A549 treated with GW870086 at 1 μM for 4 hours (cell line): ENCODE data around the gene CDC73. TPM values are rescaled to one million over a fixed set of nuclear protein-coding genes. Genes with fewer than 3 reads are reported as not detected.

Experiments
- total RNA-seq: library from RNA; stranded (reverse); fragments of 200-300 nt; extraction: Qiagen RNA extraction; gene quantifications from 5 replicates; pipeline ENCODE4 v1.2.3, GENCODE V29; 2022; ENCODE audit warnings: low read depth

Gene CDC73
- 27.4 to 32.3 TPM (median 30.7 TPM) in 5 replicates for total RNA-seq

DNA sequence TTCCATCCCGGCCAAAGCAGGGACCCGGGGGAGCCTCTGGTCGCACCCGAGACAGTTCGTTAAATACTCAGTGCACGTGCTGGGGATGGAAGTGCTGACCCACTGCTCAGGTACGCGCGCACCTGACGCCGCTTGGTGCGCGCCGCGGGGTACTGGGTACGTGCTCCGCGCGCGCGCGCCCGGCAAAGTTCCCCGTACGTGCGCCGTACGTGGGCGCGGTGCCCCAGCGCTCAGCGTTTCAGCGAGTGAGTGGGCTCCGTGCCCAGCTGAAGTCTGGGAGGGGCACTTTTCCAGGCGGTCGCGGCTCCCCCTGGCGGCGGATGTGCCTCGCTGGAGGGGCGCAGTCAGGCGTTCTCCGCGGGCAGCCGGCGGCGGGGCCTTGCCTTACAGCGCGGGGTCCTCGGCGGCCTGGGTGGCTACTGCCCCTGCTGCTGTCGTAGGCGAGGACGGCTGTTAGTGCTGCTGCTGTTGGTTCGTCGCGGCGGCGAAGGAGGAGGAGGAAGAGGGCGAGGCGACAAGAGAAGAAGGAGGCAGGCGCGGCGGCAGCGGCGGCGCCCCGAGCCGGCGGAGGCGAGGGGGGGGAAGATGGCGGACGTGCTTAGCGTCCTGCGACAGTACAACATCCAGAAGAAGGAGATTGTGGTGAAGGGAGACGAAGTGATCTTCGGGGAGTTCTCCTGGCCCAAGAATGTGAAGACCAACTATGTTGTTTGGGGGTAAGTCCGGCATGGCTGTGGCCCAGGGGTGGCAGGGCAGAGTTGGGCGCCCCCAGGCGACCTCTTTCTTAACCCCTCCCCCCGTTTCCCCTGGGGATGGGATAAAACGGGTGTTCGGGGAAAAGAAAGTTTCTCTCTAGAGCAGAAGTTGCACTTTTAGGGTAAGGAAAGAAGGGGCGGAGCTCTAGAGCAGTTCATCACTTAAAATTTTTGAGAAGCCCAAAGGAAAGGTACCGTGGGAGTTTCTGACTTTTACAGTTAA is at the start of gene CDC73:
CDC73 (plus strand) TSS at position 416 of the 978 bp plus-strand sequence; CDS start at position 586, 170 bp downstream.

DNA sequence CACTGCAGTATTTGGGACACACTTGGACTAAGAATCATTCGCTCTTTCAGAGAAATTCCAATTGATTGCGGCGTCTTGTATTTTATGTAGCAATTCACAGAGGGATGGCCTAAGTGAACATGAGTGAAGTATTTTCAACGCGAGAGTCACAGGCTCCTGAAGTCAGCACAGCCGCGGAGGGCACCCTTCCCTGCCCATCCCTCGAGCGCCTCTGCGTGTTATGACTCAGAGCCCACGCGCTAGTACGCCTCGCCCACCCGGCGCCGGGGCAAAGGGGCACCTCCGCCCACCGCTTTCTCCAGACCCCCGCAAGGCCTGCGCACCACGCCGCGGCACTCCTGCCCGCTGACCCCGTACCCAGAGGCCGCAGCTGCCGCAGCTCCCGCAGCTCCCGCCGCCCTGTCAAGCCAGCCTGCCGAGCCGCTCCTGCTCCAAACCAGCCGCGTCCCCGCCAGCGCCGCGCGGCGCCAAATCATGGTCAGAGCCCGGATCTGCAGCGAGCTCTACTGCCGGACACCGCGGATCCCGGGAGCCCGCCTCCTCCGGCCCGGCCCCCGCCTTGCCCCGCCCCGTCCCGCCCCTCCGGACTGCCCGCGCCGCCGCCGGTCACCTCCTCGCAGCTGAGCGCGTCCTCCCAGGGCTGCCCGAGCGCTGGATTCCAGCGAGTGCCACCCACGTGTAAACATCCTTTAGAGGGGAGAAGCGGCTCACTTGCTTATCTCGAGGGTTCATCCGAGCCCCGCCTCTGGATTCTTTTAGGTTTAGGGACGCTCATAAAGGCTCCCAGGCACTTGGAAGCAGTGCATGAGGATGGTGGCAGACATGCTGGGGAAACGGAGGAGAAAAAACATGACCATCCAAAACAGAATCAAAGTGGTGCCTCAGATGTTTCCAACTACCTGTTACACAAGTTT is 16.7 kb upstream of the CDC73 start, which contains the start of gene GLRX2:
GLRX2 (minus strand) TSS at position 508 of the 914 bp plus-strand sequence; CDS start at position 476, 32 bp downstream.

DNA sequence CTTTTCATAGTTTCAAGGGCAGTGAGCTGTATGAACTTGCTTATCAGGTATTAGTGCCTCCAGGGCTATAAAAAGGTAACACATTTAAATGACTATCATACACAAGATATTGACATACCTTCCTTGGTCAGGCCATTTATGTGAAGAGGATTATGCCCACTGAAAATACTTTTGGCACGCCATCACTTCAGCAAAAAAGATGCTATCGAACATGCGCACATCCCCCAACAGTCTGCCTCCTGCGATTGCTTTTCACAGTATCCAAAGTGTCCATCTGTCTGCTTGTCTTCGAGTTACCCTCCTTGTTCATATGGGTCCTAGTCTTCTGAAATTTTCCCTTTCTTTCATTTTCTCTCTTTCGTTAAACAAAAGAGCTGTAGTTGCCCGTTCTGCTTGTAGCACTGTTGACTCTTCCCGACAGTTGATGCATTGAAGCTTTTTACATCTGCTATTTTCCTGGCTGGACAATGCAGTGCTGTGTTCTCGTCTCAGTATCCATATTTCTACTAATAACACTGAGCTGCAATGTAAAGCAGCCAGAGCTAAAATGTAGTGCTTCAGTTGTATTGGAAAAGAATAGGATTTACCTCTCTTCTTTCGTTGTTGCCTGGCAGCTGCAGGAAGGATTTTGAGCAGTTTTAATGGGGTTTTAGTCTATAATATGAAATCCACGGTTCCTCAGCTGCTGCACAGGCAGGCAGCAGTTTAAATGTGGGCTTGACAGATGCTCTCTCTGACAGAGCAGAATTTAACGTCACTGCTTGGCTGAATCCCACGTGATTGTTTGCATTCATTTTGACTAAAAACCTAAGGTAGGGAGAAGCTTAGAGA is 64.3 kb downstream of the CDC73 start, which contains the start of gene B3GALT2:
B3GALT2 (minus strand) TSS at position 713 of the 831 bp plus-strand sequence. CDS start 5,051 bp downstream, outside the sequence.

Other genes starting within 250 kb of the CDC73 start
- 37.6 to 49.9 TPM (median 42.8 TPM) in 5 replicates for gene UCHL5, start 62.7 kb upstream of the CDC73 start, total RNA-seq
- gene RO60, start 62.4 kb upstream of the CDC73 start, total RNA-seq, result 22.0 to 29.1 TPM (median 27.2 TPM) in 5 replicates
- gene GLRX2, start 16.6 kb upstream of the CDC73 start, total RNA-seq, result 43.6 to 51.9 TPM (median 46.9 TPM) in 5 replicates
- not detected in 5 replicates for gene B3GALT2, start 64.6 kb downstream of the CDC73 start, total RNA-seq